ENCODE data around the gene KRTAP5-6.

DNA sequence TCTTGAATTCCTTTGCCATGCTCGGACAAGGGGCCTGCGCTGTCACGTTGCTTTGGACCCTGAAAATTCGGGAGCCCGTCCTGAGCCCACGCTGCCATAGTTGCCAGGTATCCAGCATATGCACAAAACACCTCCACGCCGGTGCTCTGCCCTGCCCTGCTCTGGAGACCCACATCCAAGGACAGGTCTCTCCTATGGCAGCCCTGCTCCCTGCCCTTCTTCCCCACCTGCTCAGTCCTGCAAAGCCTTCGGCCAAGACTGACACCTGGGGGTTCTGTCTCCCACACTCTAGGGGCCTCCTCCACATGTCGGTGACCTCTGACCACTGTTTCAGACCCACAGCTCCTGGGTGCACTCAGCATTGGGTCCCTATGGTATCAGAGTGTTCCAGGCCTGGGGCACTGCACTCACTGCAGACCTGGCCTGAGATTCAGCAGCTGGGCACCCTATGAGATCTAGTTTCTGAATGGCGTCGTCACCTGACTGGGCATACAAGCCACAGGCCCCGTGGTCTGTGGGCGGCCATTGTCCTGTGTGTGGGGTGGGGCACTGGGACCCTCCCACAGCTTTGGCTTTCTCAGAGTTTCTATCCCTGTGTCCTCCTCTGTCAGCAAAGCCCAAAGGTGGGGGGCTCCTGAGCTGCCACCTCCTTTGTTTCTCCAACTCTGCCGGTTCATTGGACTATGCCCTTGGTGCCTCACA, 2.0 kb upstream of the KRTAP5-6 start:
- TF ChIP-seq, protein P1, sequence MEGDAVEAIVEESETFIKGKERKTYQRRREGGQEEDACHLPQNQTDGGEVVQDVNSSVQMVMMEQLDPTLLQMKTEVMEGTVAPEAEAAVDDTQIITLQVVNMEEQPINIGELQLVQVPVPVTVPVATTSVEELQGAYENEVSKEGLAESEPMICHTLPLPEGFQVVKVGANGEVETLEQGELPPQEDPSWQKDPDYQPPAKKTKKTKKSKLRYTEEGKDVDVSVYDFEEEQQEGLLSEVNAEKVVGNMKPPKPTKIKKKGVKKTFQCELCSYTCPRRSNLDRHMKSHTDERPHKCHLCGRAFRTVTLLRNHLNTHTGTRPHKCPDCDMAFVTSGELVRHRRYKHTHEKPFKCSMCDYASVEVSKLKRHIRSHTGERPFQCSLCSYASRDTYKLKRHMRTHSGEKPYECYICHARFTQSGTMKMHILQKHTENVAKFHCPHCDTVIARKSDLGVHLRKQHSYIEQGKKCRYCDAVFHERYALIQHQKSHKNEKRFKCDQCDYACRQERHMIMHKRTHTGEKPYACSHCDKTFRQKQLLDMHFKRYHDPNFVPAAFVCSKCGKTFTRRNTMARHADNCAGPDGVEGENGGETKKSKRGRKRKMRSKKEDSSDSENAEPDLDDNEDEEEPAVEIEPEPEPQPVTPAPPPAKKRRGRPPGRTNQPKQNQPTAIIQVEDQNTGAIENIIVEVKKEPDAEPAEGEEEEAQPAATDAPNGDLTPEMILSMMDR (IDR thresholded peaks at IDR 0.05; ENCODE audit: low read length): no peak
- no peak for TF ChIP-seq EZH2 (IDR thresholded peaks at IDR 0.05; ENCODE audit: borderline replicate concordance, low read length)
